GM23248 (cell line): ENCODE measurements around the gene FHOD3.

Experiments
- EZH2 ChIP-seq: fragments of 200-600 bp; sonication (generic); IDR thresholded peaks from 2 replicates; pipeline ENCODE4 v1.6.1; 2018; ENCODE audit warnings: antibody characterized with exemption, mild to moderate bottlenecking; ENCODE audit not compliant: insufficient read depth, poor library complexity, severe bottlenecking
- EZH2phosphoT487 ChIP-seq: fragments of 200-600 bp; sonication (generic); IDR thresholded peaks from 2 replicates; pipeline ENCODE4 v1.6.1; 2018; ENCODE audit warnings: antibody characterized with exemption, moderate library complexity, mild to moderate bottlenecking, low read depth; ENCODE audit not compliant: insufficient read depth

DNA sequence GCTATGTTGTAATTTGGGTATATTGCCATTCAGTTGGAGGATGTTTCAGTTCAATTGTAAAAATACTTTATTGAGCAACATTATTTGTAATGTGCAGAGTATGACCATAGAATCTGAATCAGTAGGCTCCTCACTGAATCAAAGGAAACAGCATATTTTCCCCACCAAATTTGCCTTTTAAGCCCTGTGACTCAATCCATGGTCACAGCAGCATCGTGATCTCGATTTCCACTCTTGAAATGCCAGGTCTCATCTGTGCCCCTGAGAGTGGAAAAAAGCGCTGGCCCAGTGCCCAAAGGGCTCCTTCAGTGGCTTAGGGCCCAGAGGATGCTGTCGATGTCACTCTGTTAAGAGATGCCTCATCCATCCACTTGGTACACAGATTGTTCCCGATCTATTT, 57.5 kb downstream of the FHOD3 start:
- TF ChIP-seq EZH2phosphoT487 = no peak
- no peak for TF ChIP-seq EZH2
